GM21447 (cell line): ENCODE data around the gene JMJD1C.
"Not testable (repeated sequence)": the region's sequence is repeated elsewhere in the genome, so short reads cannot be mapped to it uniquely, and the experiment has no call there.

ENCODE experiments used
- ATAC-seq: cut with Tn5 transposase; IDR thresholded peaks from one replicate; pipeline ENCODE4 v1.9.1; 2021; ENCODE audit not compliant: unreplicated experiment

The JMJD1C gene, protein sequence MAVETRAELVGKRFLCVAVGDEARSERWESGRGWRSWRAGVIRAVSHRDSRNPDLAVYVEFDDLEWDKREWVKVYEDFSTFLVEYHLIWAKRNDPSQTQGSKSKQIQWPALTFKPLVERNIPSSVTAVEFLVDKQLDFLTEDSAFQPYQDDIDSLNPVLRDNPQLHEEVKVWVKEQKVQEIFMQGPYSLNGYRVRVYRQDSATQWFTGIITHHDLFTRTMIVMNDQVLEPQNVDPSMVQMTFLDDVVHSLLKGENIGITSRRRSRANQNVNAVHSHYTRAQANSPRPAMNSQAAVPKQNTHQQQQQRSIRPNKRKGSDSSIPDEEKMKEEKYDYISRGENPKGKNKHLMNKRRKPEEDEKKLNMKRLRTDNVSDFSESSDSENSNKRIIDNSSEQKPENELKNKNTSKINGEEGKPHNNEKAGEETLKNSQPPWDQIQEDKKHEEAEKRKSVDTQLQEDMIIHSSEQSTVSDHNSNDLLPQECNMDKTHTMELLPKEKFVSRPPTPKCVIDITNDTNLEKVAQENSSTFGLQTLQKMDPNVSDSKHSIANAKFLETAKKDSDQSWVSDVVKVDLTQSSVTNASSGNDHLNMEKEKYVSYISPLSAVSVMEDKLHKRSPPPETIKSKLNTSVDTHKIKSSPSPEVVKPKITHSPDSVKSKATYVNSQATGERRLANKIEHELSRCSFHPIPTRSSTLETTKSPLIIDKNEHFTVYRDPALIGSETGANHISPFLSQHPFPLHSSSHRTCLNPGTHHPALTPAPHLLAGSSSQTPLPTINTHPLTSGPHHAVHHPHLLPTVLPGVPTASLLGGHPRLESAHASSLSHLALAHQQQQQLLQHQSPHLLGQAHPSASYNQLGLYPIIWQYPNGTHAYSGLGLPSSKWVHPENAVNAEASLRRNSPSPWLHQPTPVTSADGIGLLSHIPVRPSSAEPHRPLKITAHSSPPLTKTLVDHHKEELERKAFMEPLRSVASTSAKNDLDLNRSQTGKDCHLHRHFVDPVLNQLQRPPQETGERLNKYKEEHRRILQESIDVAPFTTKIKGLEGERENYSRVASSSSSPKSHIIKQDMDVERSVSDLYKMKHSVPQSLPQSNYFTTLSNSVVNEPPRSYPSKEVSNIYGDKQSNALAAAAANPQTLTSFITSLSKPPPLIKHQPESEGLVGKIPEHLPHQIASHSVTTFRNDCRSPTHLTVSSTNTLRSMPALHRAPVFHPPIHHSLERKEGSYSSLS (N-terminal part only)

DNA sequence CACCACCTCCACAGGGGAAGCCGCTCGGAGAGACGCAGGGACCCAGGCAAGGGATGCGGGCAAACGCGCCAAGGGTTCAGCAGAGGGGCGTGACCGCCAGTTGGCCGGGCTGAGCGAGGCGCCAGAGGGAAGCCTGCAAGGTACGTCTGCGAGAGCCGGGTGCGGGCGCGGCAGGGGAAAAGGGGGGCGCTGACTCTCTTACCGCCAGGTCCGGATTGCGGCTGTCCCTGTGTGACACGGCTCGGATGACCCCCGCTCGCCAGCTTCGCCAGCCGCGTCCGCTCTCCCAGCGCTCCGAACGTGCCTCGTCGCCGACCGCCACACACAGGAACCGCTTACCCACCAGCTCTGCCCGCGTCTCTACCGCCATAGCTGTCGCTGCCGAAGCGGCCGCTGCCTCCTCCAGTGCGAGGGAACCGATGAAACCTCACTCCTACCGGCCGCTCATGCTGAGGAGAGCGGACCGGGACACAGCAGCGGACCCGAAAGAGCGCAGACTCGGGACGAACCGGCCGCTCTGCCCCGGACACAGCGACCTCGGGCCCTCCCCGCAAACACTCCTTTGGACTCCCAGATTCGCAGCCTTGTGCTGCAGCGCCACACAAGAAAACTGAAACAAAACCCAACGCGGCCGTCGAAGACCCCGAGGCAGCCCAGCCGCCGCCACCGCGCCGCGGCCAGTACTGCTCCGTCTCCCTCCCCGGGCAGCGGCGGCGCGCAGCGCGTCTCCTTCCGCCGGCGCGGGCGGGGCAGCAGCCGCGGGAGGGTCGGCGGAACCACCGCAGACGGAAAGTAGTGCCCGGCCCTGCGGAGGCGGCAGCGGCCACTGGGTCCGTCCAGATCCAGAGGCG is at the start of gene JMJD1C:
TSS of gene JMJD1C (minus strand) at position 685 of the 851 bp plus-strand sequence. CDS start at position 370, 315 bp downstream.
- ATAC-seq, result peak; percentile 73

- ATAC-seq, result no peak
These were observed 49.4 kb upstream of the JMJD1C start for GRCh38 chr10:63515002-63515763.

DNA sequence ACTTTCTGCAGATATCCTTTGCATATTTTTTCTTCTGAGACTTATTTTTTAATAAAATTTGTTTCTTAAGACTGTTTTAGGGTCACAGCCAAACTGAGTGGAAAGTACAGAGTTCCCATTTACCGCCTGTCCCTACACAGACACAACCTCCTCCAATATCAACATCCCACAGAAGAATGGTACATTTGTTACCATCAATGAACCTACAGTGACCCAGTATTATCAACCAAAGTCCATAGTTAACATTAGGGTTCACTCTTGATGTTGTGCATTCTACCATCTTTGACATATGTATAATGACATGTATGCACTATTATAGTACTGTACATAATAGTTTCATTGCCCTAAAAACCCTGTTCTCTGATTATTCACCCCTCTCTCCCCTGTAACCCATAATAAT is 40.8 kb upstream of the JMJD1C start:
- ATAC-seq, result no peak

DNA sequence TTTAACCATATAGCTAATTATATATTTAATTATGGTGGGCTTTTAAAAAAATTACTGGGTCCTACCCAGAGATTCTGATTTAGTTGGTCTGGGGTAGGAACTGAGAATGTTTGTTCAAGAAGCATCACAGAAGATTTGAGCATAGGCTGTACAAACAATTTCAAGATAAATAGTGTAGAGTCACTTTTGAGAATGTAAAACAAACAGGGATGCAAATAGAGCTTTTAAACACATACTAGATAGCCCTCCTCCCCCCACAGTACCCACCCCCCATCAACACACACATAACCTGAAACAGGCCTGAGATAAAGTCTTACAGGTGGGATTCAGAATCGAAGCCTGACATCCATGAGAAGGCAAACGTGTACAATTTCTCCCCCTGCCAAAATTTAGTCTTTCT is 39.8 kb upstream of the JMJD1C start:
- ATAC-seq, result no peak

DNA sequence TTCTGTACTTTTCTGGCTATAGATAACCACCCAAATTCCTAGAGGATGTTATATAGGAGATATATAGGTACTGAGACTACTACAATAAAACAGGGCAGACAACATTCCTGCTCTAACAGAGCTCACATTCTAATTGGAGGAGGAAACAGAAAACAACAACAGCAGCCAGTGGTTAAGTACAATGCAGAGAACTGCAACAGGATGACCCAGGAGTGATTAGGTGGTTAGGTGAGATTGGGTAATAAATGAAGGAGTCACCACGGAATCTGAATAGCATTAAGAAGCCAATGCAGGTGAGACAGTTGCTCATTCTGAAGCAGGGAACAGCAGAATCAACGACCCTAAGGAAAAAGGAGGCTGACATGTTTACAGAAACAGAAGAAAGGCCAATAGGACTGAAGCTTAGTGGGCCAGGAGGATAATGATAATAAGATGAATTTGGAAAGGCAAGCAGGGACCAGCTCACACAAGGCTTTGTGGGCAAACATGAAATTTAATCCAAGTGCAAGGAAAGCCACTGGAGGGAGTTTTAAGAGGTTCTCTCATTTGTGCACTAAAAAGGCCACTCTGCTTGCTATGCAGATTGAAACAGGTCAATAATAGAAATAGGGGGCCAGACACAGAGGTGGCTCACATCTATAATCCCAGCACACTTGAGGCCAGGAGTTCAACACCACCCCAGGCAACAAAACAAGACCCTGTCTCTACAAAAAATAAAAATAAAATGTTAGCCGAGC is 38.5 kb upstream of the JMJD1C start:
- no peak for ATAC-seq

GRCh38 chr10:63503395-63503794 is 37.6 kb upstream of the JMJD1C start:
- ATAC-seq, result no peak

GRCh38 chr10:63502832-63503231 is 37.1 kb upstream of the JMJD1C start:
- no peak for ATAC-seq

DNA sequence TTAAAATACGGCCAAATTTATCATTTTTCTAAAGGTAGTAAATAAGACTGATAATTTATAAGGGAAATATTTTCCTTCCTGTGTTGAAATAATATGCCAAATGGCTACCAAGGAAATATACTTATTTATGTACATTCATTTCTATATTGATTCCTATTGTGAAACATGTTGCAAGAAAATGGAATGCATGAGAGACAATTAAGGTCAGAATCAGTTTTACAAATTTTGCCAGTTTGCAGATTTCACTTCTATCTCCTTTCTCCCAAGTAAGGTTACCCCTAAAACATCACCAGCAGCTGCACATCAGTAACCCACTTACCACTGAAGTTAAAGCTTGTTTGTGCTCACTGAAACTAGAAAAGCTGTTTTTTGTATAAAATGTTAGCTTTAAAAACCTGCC is 36.2 kb upstream of the JMJD1C start:
- no peak for ATAC-seq

DNA sequence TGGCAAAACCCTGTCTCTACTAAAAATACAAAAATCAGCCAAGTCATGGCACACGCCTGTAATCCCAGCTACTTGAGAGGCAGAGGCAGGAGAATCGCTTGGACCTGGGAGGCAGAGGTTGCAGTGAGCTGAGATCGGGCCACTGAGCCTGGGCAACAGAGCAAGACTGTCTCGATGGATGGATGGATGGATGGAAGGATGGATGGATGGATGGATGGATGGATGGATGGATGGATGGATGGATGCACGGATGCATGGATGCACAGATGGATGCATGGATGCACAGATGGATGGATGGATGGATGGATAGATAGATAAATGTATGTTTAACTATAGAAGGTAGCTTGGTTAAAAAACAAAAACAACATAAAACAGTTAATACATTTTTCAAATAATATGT is 34.8 kb upstream of the JMJD1C start:
- not testable (repeated sequence) for ATAC-seq

GRCh38 chr10:63498665-63499064 is 32.9 kb upstream of the JMJD1C start:
- ATAC-seq, result no peak

DNA sequence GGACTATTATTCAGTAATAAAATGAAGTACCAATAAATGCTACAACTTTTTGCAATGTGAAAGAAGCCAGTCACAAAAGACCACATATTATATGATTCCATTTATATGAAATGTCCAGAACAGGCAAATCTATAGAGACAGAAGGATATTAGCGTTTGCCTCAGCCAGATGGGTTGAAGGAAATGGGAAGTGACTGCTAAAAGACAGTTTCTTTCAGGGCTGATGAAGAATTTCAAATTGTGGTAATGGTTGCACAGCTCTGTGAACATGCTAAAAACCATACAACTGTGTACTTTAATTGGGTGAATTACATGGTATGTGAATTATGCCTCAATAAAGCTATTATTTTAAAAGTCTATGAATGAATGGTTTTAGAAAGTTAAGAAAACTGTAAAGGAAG is 31.5 kb upstream of the JMJD1C start:
- ATAC-seq, result no peak

GRCh38 chr10:63496561-63496960 is 30.8 kb upstream of the JMJD1C start:
- no peak for ATAC-seq

GRCh38 chr10:63494951-63495350 is 29.2 kb upstream of the JMJD1C start:
- no peak for ATAC-seq

- no peak for ATAC-seq
These were observed 27.2 kb upstream of the JMJD1C start for GRCh38 chr10:63493004-63493403.

- ATAC-seq, result not testable (repeated sequence)
These were observed 26.5 kb upstream of the JMJD1C start for GRCh38 chr10:63492317-63492690.

DNA sequence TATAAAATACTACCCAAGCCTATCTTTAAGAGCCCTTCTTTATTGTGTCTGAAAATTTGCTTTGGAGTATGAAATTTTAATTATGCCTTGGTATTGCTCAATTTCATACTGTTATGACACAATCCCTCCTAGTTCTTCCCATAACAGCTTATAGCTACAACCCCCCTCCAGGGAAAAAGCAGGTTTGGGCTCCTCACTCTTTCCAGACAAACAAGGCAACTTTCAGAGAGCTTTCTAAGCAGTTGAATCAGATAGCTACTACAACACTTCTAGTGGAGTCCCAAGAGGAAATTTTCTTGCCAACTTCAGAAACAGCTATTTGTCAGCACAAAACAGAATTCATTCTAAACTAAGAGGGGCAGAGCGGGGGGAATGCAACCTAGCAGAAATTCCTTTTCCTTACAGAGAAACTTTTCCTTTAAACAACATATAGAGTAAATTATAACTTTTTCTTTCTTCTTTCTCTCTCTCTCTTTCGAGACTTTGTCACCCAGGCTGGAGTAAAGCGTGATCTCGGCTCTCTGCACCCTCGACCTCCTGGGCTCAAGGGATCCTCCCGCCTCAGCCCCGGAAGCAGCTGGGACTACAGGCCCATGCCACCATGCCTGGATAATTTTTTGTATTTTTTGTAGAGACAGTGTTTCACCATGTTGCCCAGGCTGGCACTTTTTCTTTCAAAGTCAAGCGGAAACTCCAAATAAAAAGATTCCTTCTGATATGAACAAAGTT is 26.0 kb upstream of the JMJD1C start:
- no peak for ATAC-seq

DNA sequence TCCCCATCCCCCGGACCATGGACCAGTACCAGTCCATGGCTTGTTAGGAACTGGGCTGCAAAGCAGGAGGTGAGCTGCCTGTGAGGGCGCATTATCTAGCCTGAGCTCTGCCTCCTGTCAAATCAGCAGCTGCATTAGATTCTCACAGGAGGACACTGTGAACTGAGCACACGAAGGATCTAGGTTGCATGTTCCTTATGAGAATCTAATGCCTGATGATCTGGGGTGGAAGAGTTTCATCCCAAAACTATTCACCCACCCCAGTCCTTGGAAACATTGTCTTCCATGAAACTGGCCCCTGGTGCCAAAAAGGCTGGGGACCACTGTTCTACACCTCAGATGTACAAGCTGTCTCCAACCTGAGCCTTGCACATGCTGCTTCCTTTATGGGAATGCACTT is 24.1 kb upstream of the JMJD1C start:
- ATAC-seq, result no peak

DNA sequence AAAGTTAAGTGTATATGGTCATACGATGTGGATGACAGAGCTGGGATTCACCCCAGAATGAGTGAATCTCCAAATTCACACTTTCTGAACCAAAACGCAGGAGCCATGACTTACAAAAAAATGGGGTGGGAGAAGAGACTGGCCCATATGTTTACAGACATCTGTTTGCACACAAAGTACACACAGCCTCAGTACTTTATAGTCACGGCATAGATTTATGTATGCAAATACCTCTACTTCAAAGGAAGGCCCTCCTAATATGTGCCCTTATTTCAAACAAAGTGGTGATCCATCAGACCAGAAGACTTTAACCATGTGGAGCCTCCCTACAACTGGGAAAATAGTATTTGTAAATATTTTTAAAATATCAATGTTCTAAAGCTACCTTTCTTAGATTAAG is 22.2 kb upstream of the JMJD1C start:
- no peak for ATAC-seq
